ENCODE data around the gene KRT36. TPM values are rescaled to one million over a fixed set of nuclear protein-coding genes. Genes with fewer than 3 reads are reported as not detected.

Gene KRT36
- total RNA-seq, 1 experiment from 2014 or later = not detected

GRCh38 chr17:41500131-41500911, 10.6 kb upstream of the KRT36 start:
- POLR2A ChIA-PET (ENCODE audit: unreplicated experiment) = interaction anchor here (0.5 to 0.6 kb wide), 2 partner anchors 18 to 28 kb away, joined by 3 to 9 read pairs; partner anchors contain the start of gene KRT19
- H3K4me2 ChIP-seq (ENCODE audit: low read length) = peak overlapping the region; percentile 57

GRCh38 chr17:41499714-41500113, 10.0 kb upstream of the KRT36 start:
- POLR2A ChIA-PET (ENCODE audit: unreplicated experiment) = interaction anchor here (0.6 kb wide), 1 partner anchor 29 kb away, joined by 3 read pairs; the partner anchor contains the start of gene KRT19
- Histone ChIP-seq H3F3A (ENCODE audit: low read length, unreplicated experiment) (no peaks in the 10 kb centered on the region), H3K9me2 (replicated peaks; ENCODE audit: low read length) (no peaks in the 10 kb centered on the region), H3K36me3 (ENCODE audit: low read depth, low read length) (no peaks in the 10 kb centered on the region), H3K9ac (ENCODE audit: low read length) (peak overlapping the region; percentile 10; the same call in 1 of the 2 replicates), H3K27ac (ENCODE audit: low read length) (peak overlapping the region; percentile 76), H3K9me3 (ENCODE audit: low read length) (no peaks in the 10 kb centered on the region), H3K4me2 (ENCODE audit: low read length) (peak overlapping the region; percentile 57; the same call in 1 of the 2 replicates), H3K4me3 (ENCODE audit: low read length) (no peak overlapping the region), H3K27me3 (ENCODE audit: low read length) (no peaks in the 10 kb centered on the region), H3K4me1 (ENCODE audit: insufficient read depth, low read length) (peaks cover 36% of the 10 kb centered on the region), H2AFZ (ENCODE audit: low read length) (no peak overlapping the region), H3K79me2 (ENCODE audit: low read length) (no peaks in the 10 kb centered on the region), H4K20me1 (ENCODE audit: low read length) (no peaks in the 10 kb centered on the region)
- intact Hi-C loops (cut with micrococcal nuclease) = loop anchor here (10.0 kb wide), 1 partner anchor 175 kb away; no protein-coding TSS in a partner anchor
- no TSS peak for BruUV-seq (replicated peaks)
- DNase-seq (no peak), ATAC-seq (no peak; the same call in 1 of the 2 replicates)
- CTCF ChIA-PET = interaction anchor here (0.6 kb wide), 1 partner anchor 82 kb away, joined by 3 read pairs; no protein-coding TSS in a partner anchor
- TF ChIP-seq EZH2 (IDR thresholded peaks at IDR 0.05; ENCODE audit: low read length, unreplicated experiment) = no peak
- no peak for TF ChIP-seq EZH2phosphoT487 (IDR thresholded peaks at IDR 0.05; ENCODE audit: borderline replicate concordance, low read length)

More at GRCh38 chr17:41500131-41500911, 10.6 kb upstream of the KRT36 start:
- intact Hi-C loops (cut with micrococcal nuclease) = no loop called here
- no peak for TF ChIP-seq EZH2phosphoT487 (IDR thresholded peaks at IDR 0.05; ENCODE audit: borderline replicate concordance, low read length)
- TF ChIP-seq EZH2 (IDR thresholded peaks at IDR 0.05; ENCODE audit: low read length, unreplicated experiment) = no peak
- no peak for TF ChIP-seq CTCF (conservative IDR thresholded peaks at IDR 0.05; ENCODE audit: low read depth, low read length)
- peak overlapping the region; percentile 76 for H3K27ac ChIP-seq (ENCODE audit: low read length)
- H3K4me3 ChIP-seq (ENCODE audit: low read length) = 0 out of 2 replicates have a peak overlapping the region, but pooled peaks have one; percentile 21
- CTCF ChIA-PET = interaction anchor here (0.6 kb wide), 1 partner anchor 83 kb away, joined by 3 read pairs; no protein-coding TSS in a partner anchor
- H3K79me2 ChIP-seq (ENCODE audit: low read length) = no peaks in the 10 kb centered on the region
- H3K36me3 ChIP-seq (ENCODE audit: low read depth, low read length) = no peaks in the 10 kb centered on the region
- H3K9ac ChIP-seq (ENCODE audit: low read length) = peak overlapping the region; percentile 48
- DNase-seq (peak; percentile 82), ATAC-seq (peak; percentile 84)
- TSS peak; percentile 28 for BruUV-seq (replicated peaks)
- H3K9me2 ChIP-seq (replicated peaks; ENCODE audit: low read length) = no peaks in the 10 kb centered on the region
- no peaks in the 10 kb centered on the region for H3K9me3 ChIP-seq (ENCODE audit: low read length)
- H3K27me3 ChIP-seq (ENCODE audit: low read length) = no peaks in the 10 kb centered on the region
- no peaks in the 10 kb centered on the region for H3F3A ChIP-seq (ENCODE audit: low read length, unreplicated experiment)
- H4K20me1 ChIP-seq (ENCODE audit: low read length) = no peaks in the 10 kb centered on the region
- H2AFZ ChIP-seq (ENCODE audit: low read length) = no peak overlapping the region
- H3K4me1 ChIP-seq (ENCODE audit: insufficient read depth, low read length) = peaks cover 33% of the 10 kb centered on the region

GRCh38 chr17:41498276-41498675, 8.6 kb upstream of the KRT36 start:
- Histone ChIP-seq H3K79me2 (ENCODE audit: low read length) (no peaks in the 10 kb centered on the region), H3K4me3 (ENCODE audit: low read length) (no peak overlapping the region), H3K27me3 (ENCODE audit: low read length) (no peaks in the 10 kb centered on the region), H2AFZ (ENCODE audit: low read length) (no peak overlapping the region), H3K4me1 (ENCODE audit: insufficient read depth, low read length) (peaks cover 41% of the 10 kb centered on the region), H3F3A (ENCODE audit: low read length, unreplicated experiment) (no peaks in the 10 kb centered on the region), H3K4me2 (ENCODE audit: low read length) (no peak overlapping the region), H3K9me3 (ENCODE audit: low read length) (no peaks in the 10 kb centered on the region), H3K9ac (ENCODE audit: low read length) (no peak overlapping the region), H3K36me3 (ENCODE audit: low read depth, low read length) (no peaks in the 10 kb centered on the region), H4K20me1 (ENCODE audit: low read length) (no peaks in the 10 kb centered on the region), H3K9me2 (replicated peaks; ENCODE audit: low read length) (no peaks in the 10 kb centered on the region), H3K27ac (ENCODE audit: low read length) (no peak overlapping the region)
- no peak for TF ChIP-seq EZH2phosphoT487 (IDR thresholded peaks at IDR 0.05; ENCODE audit: borderline replicate concordance, low read length)
- TF ChIP-seq CTCF (conservative IDR thresholded peaks at IDR 0.05; ENCODE audit: low read depth, low read length) = no peak
- no peak for TF ChIP-seq EZH2 (IDR thresholded peaks at IDR 0.05; ENCODE audit: low read length, unreplicated experiment)
- BruUV-seq (replicated peaks) = no TSS peak
- ChIA-PET POLR2A (ENCODE audit: unreplicated experiment) (no interaction called here), CTCF (interaction anchor here (0.5 kb wide), 1 partner anchor 79 kb away, joined by 3 read pairs; no protein-coding TSS in a partner anchor)
- ATAC-seq (no peak), DNase-seq (no peak)
- intact Hi-C loops (cut with micrococcal nuclease) = loop anchor here (10.0 kb wide), 1 partner anchor 173 kb away; no protein-coding TSS in a partner anchor
